ENCODE measurements around the gene ETFB. TPM values are rescaled to one million over a fixed set of nuclear protein-coding genes. Genes with fewer than 3 reads are reported as not detected.
"Not testable (repeated sequence)": the region's sequence is repeated elsewhere in the genome, so short reads cannot be mapped to it uniquely, and the experiment has no call there.

Gene ETFB
- total RNA-seq = 194 TPM
- long read RNA-seq, transcript ETFB-201 (6 exons, 900 nt) = major isoform, 136 of 140 reads
- long read RNA-seq, partial matches to known transcripts = 2 of 140 reads
- long read RNA-seq, other reads (novel, unspliced or antisense) = 2 of 140 reads

GRCh38 chr19:51365965-51366388 is at the start of gene ETFB:
Gene ETFB, minus strand, starts transcription at chr19:51366388. Its CDS starts 62 bp downstream, at chr19:51366326.
- no peak for DNase-seq (ENCODE audit: low spot score)

- DNase-seq (ENCODE audit: low spot score) = no peak
Measured at GRCh38 chr19:51415187-51415586, 49.0 kb upstream of the ETFB start.

DNA sequence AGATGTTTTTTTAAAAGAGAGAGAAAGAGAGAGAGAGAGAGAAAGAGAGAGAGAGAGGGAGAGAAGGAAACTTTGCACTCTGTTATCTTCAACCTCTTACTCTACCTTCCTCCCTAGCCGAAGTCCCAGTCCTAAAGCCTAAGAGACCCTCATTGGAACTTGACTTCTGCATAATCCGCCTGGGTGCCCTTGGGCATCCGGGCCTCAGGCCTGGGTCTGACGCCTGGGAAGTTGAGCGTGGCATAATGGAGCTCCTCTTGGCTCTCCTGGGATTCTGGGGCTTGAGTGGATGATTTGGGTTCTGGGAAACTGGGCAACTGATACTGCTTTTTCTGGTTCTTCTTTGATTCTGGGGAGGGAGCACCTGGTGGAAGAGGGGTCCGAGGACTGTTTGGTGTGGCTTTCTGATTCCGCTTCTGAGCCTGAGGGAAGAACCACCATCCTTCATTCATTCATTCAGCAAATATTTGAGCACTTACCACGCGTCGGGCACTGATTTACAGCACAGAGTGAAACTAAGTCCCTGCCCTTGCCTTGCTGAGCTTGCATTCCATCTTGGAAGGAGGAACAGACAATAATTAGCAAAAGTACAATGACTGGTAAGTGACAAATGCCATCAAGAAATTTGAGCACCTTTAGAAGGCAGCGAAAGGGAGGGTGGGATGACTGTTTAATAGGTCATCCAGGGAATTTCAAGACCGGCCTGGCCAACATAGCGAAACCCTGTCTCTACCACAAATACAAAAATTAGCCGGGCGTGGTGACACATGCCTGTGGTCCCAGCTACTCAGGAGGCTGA is 45.0 kb upstream of the ETFB start:
- DNase-seq (ENCODE audit: low spot score) = no peak

GRCh38 chr19:51407511-51408131 is 41.4 kb upstream of the ETFB start:
- no peak for DNase-seq (ENCODE audit: low spot score)

DNA sequence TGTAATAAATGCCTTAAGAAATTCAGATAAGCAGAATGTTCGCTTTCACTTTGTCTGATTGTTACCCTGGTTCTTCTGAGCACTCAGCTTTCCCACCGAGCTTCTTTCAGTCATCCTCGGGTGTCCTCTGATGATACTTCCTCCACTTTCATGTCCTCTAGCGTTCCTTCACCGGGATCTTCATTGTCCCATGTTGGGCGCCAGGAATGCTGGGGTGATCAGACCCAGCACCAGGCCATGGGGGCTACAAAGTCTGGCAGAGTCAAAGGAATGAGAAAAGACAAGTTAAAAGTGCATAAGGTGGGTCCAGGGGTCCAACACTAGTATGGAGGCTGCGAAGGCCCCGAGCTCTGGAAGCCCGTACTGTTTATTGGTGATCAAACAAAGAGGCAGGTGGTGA is 35.9 kb upstream of the ETFB start:
- no peak for DNase-seq (ENCODE audit: low spot score)

GRCh38 chr19:51399936-51400335 is 33.7 kb upstream of the ETFB start:
- not testable (repeated sequence) for DNase-seq (ENCODE audit: low spot score)

- DNase-seq (ENCODE audit: low spot score) = no peak
Measured at GRCh38 chr19:51399231-51399630, 33.0 kb upstream of the ETFB start.

GRCh38 chr19:51398096-51398704 is 32.0 kb upstream of the ETFB start:
- DNase-seq (ENCODE audit: low spot score) = no peak

DNA sequence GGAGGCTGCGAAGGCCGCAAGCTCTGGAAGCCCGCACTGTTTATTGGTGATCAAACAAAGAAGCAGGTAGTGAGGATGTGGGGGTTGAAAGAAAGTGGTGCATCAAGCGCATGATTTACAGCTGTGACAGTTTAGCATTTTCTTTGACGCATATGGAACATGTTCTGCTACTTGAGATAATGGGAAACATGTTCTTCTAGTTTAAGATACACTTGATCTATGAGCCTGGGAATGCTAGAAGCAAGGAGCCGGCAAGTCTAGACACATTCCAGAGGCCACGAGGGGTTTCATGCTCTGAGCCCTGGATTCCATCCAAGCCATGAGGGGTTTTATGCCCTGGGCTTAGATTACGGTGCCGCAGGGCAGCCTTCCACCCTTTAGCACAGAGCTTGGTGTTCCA is 31.3 kb upstream of the ETFB start:
- not testable (repeated sequence) for DNase-seq (ENCODE audit: low spot score)

GRCh38 chr19:51396175-51396574 is 30.0 kb upstream of the ETFB start:
- no peak for DNase-seq (ENCODE audit: low spot score)

DNA sequence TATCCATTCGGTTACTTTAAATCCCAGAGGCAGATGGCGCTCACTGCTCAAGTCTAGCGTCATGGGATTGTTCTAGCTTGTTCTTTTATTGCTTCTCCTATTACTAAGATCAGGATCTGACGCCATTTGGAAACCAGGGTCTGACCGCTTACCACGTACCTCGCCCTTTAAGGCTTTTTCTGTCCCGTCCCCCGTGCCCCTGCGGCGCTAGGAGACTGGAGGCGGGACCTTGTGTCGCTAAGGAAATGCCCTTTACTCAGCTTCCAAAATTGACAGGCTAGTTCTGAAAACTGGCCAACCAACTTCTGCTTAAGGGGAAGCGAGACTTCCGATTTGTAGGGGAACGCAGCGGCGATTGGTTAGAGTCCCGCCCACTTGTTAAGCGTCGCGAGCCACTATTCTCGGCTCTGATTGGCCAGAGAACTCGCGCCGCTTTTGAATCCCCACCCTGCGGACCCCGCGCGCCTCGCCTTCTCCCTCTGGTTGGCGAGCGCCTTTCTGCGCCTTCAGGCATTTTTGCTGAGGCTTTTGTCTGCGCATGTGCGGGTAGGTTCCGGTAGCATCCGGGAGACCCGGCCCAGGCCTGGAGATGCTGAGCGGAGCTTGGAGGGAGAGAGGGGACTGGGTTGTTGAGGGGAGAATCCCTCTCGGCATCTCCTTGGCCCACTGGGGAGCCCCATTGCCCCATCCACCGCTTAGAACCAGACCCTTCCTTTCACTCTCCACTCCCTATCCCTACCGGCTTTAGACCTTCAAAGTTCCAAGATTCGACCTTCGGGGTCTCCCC is 28.1 kb upstream of the ETFB start:
- peak; percentile 93 for DNase-seq (ENCODE audit: low spot score)

GRCh38 chr19:51392701-51393100 is 26.5 kb upstream of the ETFB start:
- no peak for DNase-seq (ENCODE audit: low spot score)

- no peak for DNase-seq (ENCODE audit: low spot score)
Measured at GRCh38 chr19:51391073-51391611, 25.0 kb upstream of the ETFB start.

GRCh38 chr19:51389143-51389542 is 23.0 kb upstream of the ETFB start:
- DNase-seq (ENCODE audit: low spot score) = no peak

GRCh38 chr19:51387924-51388389 is 21.8 kb upstream of the ETFB start, which contains the start of gene LIM2:
Gene LIM2, minus strand, starts transcription at chr19:51387974. Its CDS starts 531 bp downstream, at chr19:51387443.
- DNase-seq (ENCODE audit: low spot score) = no peak

DNA sequence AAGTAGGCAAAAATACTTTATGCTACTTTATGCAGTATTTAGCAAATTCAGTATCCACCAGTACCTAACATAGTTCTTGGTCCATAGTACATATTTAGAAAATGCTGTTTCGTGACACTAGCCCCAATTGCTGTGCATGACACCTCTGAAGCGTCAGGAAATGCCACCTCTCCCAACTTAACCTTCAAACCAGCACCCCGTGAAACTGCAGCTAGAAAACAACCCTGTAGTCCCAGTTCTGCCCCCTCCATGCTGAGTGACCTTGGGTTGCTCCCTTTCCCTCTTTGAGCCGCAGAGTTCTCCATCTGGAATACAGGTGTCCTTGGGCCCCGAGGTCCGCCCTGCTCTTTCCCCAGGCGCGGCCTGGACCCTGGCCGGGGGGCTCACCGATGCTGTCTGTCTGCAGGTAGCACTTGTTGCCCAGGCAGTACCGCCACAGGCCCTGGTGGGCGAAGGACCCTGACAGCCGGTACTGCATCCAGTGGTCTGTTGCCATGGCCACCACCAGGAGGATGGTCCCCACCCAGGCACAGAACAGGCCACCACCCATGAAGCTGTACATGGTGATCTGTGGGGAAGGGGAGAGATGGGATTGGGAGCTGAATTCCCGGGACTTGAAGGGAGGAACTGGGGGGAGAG is 20.8 kb upstream of the ETFB start:
- no peak for DNase-seq (ENCODE audit: low spot score)

- DNase-seq (ENCODE audit: low spot score) = no peak
Measured at GRCh38 chr19:51382004-51382403, 15.8 kb upstream of the ETFB start.

DNA sequence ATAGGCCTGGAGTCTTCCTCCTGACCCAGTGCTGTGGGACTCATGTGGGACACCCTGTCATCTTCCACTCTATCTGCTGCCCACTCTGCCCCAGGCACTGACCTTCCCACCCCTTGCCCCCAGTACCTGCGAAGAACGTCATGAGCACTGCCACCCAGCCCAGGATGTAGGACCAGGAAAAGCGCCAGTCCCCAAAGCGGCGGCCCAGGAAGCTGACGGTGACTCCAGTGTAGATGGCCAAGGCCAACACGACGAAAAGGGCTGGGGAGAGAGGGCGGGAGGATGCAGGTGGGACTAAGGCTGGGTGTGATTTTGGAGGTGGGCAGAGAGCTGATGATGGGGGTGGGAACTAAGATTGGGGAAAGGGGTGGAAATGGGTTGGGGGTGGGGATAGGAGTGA is 14.2 kb upstream of the ETFB start:
- no peak for DNase-seq (ENCODE audit: low spot score)

- no peak for DNase-seq (ENCODE audit: low spot score)
Measured at GRCh38 chr19:51377422-51377821, 11.2 kb upstream of the ETFB start.

GRCh38 chr19:51375504-51376221 is 9.5 kb upstream of the ETFB start:
- DNase-seq (ENCODE audit: low spot score) = no peak

Data from mesenteric fat pad (tissue), 1 donor.